Neural progenitor cell (in vitro differentiated cells): Measurements from ENCODE around the gene RFX1. TPM values are rescaled to one million over a fixed set of nuclear protein-coding genes. Genes with fewer than 3 reads are reported as not detected.

ENCODE experiments used
- DNase-seq: peaks from one replicate; pipeline ENCODE4 v3.0.0-alpha.2; 2016; ENCODE audit warnings: low spot score
- H2AFZ ChIP-seq: fragments of 200-600 bp; sonication (generic); replicated peaks from 2 replicates; pipeline ENCODE4 v1.6.1; 2016; ENCODE audit warnings: antibody characterized with exemption
- H3F3A ChIP-seq: fragments of 200-600 bp; sonication (generic); 2 replicates; pipeline ENCODE4 v1.6.1; 2016; ENCODE audit warnings: antibody characterized with exemption, low read depth
- H3K27ac ChIP-seq: fragments of 200-600 bp; sonication (generic); 2 replicates; pipeline ENCODE4 v1.5.1; 2016; ENCODE audit warnings: mild to moderate bottlenecking
- H3K27me3 ChIP-seq: fragments of 200-600 bp; sonication (generic); 2 replicates; pipeline ENCODE4 v1.6.1; 2016; ENCODE audit warnings: mild to moderate bottlenecking, moderate library complexity
- H3K36me3 ChIP-seq: fragments of 200-600 bp; sonication (generic); 2 replicates; pipeline ENCODE4 v1.5.1; 2016
- H3K4me1 ChIP-seq: fragments of 200-600 bp; sonication (generic); 2 replicates; pipeline ENCODE4 v1.6.1; 2016; ENCODE audit warnings: mixed run types
- H3K4me2 ChIP-seq: fragments of 200-600 bp; sonication (generic); 2 replicates; pipeline ENCODE4 v1.6.1; 2016
- H3K4me3 ChIP-seq: fragments of 200-600 bp; sonication (generic); 2 replicates; pipeline ENCODE4 v1.5.1; 2016
- H3K79me2 ChIP-seq: fragments of 200-600 bp; sonication (generic); 2 replicates; pipeline ENCODE4 v1.6.1; 2016; ENCODE audit warnings: low read depth
- H3K9ac ChIP-seq: fragments of 200-600 bp; sonication (generic); 2 replicates; pipeline ENCODE4 v1.6.1; 2016
- H3K9me3 ChIP-seq: fragments of 200-600 bp; sonication (generic); 2 replicates; pipeline ENCODE4 v1.5.1; 2016; ENCODE audit warnings: low read depth
- H4K20me1 ChIP-seq: fragments of 200-600 bp; sonication (generic); 2 replicates; pipeline ENCODE4 v1.6.1; 2016; ENCODE audit warnings: low read depth
- H3K27ac Mint-ChIP-seq: 3 replicates; pipeline ENCODE4 v1.8.0; 2021; ENCODE audit warnings: mixed read lengths
- H3K27me3 Mint-ChIP-seq: 2 replicates; pipeline ENCODE4 v1.8.0; 2022; ENCODE audit warnings: low read depth, mild to moderate bottlenecking, inconsistent platforms, moderate library complexity, mixed read lengths; ENCODE audit not compliant: insufficient read depth
- H3K36me3 Mint-ChIP-seq: 3 replicates; pipeline ENCODE4 v1.8.0; 2021; ENCODE audit warnings: mixed read lengths
- H3K4me1 Mint-ChIP-seq: 3 replicates; pipeline ENCODE4 v1.8.0; 2021; ENCODE audit warnings: mixed read lengths
- H3K4me3 Mint-ChIP-seq: 3 replicates; pipeline ENCODE4 v1.8.0; 2021; ENCODE audit warnings: mild to moderate bottlenecking, moderate library complexity, mixed read lengths
- H3K9me3 Mint-ChIP-seq: 3 replicates; pipeline ENCODE4 v1.8.0; 2020; ENCODE audit warnings: mixed read lengths
- CTCF ChIP-seq: fragments of 200-600 bp; sonication (generic); IDR thresholded peaks from 2 replicates; pipeline ENCODE4 v1.5.1; 2017; ENCODE audit warnings: antibody characterized with exemption, mild to moderate bottlenecking
- EZH2 ChIP-seq: fragments of 200-600 bp; sonication (generic); IDR thresholded peaks from 2 replicates; pipeline ENCODE4 v1.6.1; 2017; ENCODE audit warnings: antibody characterized with exemption, mild to moderate bottlenecking, moderate library complexity
- EZH2phosphoT487 ChIP-seq: fragments of 200-600 bp; sonication (generic); IDR thresholded peaks from 2 replicates; pipeline ENCODE4 v1.6.1; 2017; ENCODE audit warnings: antibody characterized with exemption
- total RNA-seq: library from RNA; depleted of rRNA; stranded (reverse); fragments of >200 nt; gene quantifications from 2 replicates; pipeline ENCODE4 v1.2.3, GENCODE V29; 2015; ENCODE audit warnings: low replicate concordance

Gene RFX1
- total RNA-seq, 1 donor from 2014 or later = 1.0 TPM

GRCh38 chr19:13992025-13992424 is 14.1 kb downstream of the RFX1 start:
- Mint-ChIP-seq H3K36me3 (peaks cover 16% of the 10 kb centered on the region), H3K9me3 (no peaks in the 10 kb centered on the region)
- no peaks in the 10 kb centered on the region for H3K36me3 ChIP-seq

GRCh38 chr19:13990085-13990484 is 16.0 kb downstream of the RFX1 start:
- H3K36me3 ChIP-seq = no peaks in the 10 kb centered on the region
- peaks cover 16% of the 10 kb centered on the region for H3K36me3 Mint-ChIP-seq
- H3F3A ChIP-seq = no peaks in the 10 kb centered on the region
- H3K27me3 ChIP-seq = no peaks in the 10 kb centered on the region
- no peak overlapping the region for H2AFZ ChIP-seq
- H3K4me1 ChIP-seq = peaks cover 8% of the 10 kb centered on the region
- DNase-seq = no peak
- no peaks in the 10 kb centered on the region for H3K9me3 ChIP-seq
- no peak overlapping the region for H3K4me3 ChIP-seq
- peaks cover 4% of the 10 kb centered on the region for H3K27me3 Mint-ChIP-seq
- no peak overlapping the region for H3K27ac ChIP-seq
- no peak overlapping the region for H3K4me2 ChIP-seq
- H3K4me3 Mint-ChIP-seq = peak overlapping the region; percentile 73
- no peak overlapping the region for H3K9ac ChIP-seq
- TF ChIP-seq EZH2 (no peak), EZH2phosphoT487 (no peak), CTCF (no peak)
- peak overlapping the region; percentile 93 for H3K27ac Mint-ChIP-seq
- H3K4me1 Mint-ChIP-seq = peaks cover 27% of the 10 kb centered on the region
- no peaks in the 10 kb centered on the region for H3K9me3 Mint-ChIP-seq
- no peaks in the 10 kb centered on the region for H3K79me2 ChIP-seq
- H4K20me1 ChIP-seq = peaks cover 11% of the 10 kb centered on the region

More at GRCh38 chr19:13992025-13992424, 14.1 kb downstream of the RFX1 start:
- no peaks in the 10 kb centered on the region for H3K9me3 ChIP-seq
- H3K4me1 Mint-ChIP-seq = peaks cover 19% of the 10 kb centered on the region
- peak overlapping the region; percentile 33 for H3K27ac Mint-ChIP-seq
- H3F3A ChIP-seq = no peaks in the 10 kb centered on the region
- no peaks in the 10 kb centered on the region for H3K79me2 ChIP-seq
- no peak for TF ChIP-seq CTCF
- TF ChIP-seq EZH2phosphoT487 = no peak
- TF ChIP-seq EZH2 = no peak
- no peaks in the 10 kb centered on the region for H3K4me1 ChIP-seq
- H3K4me2 ChIP-seq = no peak overlapping the region
- peaks cover 4% of the 10 kb centered on the region for H4K20me1 ChIP-seq
- DNase-seq = no peak
- no peak overlapping the region for H2AFZ ChIP-seq
- no peak overlapping the region for H3K27ac ChIP-seq
- peak overlapping the region; percentile 30 for H3K4me3 Mint-ChIP-seq
- H3K9ac ChIP-seq = no peak overlapping the region
- H3K27me3 Mint-ChIP-seq = peaks cover 4% of the 10 kb centered on the region
- H3K27me3 ChIP-seq = no peaks in the 10 kb centered on the region
- no peak overlapping the region for H3K4me3 ChIP-seq

GRCh38 chr19:13989487-13989886 is 16.6 kb downstream of the RFX1 start:
- Histone ChIP-seq H3K27ac (no peak overlapping the region), H3K4me3 (no peak overlapping the region), H3K9me3 (no peaks in the 10 kb centered on the region), H3K4me2 (no peak overlapping the region), H3K9ac (no peak overlapping the region), H3K4me1 (peaks cover 10% of the 10 kb centered on the region), H2AFZ (no peak overlapping the region), H3F3A (no peaks in the 10 kb centered on the region), H3K36me3 (no peaks in the 10 kb centered on the region), H3K27me3 (no peaks in the 10 kb centered on the region), H3K79me2 (no peaks in the 10 kb centered on the region), H4K20me1 (peaks cover 11% of the 10 kb centered on the region)
- Mint-ChIP-seq H3K4me1 (peaks cover 29% of the 10 kb centered on the region), H3K4me3 (no peak overlapping the region), H3K36me3 (peaks cover 16% of the 10 kb centered on the region), H3K27ac (no peak overlapping the region), H3K27me3 (peaks cover 4% of the 10 kb centered on the region), H3K9me3 (no peaks in the 10 kb centered on the region)
- peak; percentile 21 for DNase-seq
- TF ChIP-seq EZH2phosphoT487 = no peak
- no peak for TF ChIP-seq CTCF
- TF ChIP-seq EZH2 = no peak
